Small intestine (tissue), 7 donors: ENCODE data around the gene TMEM26. TPM values are rescaled to one million over a fixed set of nuclear protein-coding genes. Genes with fewer than 3 reads are reported as not detected.
"Not testable (repeated sequence)": the region's sequence is repeated elsewhere in the genome, so short reads cannot be mapped to it uniquely, and the experiment has no call there.

Experiments
- DNase-seq, 2 donors: peaks; one replicate each; pipeline versions ENCODE4 v3.0.0 to v3.0.0-alpha.2; 2013
- FAIRE-seq: peaks from 2 replicates; lab custom pipeline; 2012; peaks lifted over from hg19 to GRCh38; lab: Jason Lieb, UNC
- H3K27ac ChIP-seq, 3 donors: one replicate each; pipeline ENCODE4 v1.5.1; 2013; ENCODE audit warnings: low read length in 2 of 3, mild to moderate bottlenecking in 2 of 3, control low read depth in 1 of 3, inconsistent platforms in 1 of 3, low read depth in 1 of 3, moderate library complexity in 1 of 3
- H3K27me3 ChIP-seq, 3 donors: one replicate each; pipeline ENCODE4 v1.6.1; 2013; ENCODE audit warnings: low read length in 3 of 3, inconsistent platforms in 1 of 3; ENCODE audit not compliant: control insufficient read depth in 3 of 3, insufficient read depth in 3 of 3
- H3K36me3 ChIP-seq, 3 donors: one replicate each; pipeline ENCODE4 v1.6.1; 2013; ENCODE audit warnings: low read length in 3 of 3, inconsistent platforms in 1 of 3, low read depth in 1 of 3, mild to moderate bottlenecking in 1 of 3, moderate library complexity in 1 of 3; ENCODE audit not compliant: control insufficient read depth in 3 of 3, insufficient read depth in 2 of 3
- H3K4me1 ChIP-seq, 3 donors: one replicate each; pipeline ENCODE4 v1.6.1; 2013; ENCODE audit warnings: low read length in 2 of 3, inconsistent platforms in 1 of 3, low read depth in 1 of 3, mild to moderate bottlenecking in 1 of 3, moderate library complexity in 1 of 3; ENCODE audit not compliant: control insufficient read depth in 3 of 3, insufficient read depth in 2 of 3
- H3K4me3 ChIP-seq, 3 donors: one replicate each; pipeline ENCODE4 v1.5.1; 2013; ENCODE audit warnings: low read length in 3 of 3, control low read depth in 1 of 3, inconsistent platforms in 1 of 3, low read depth in 1 of 3, mild to moderate bottlenecking in 1 of 3, moderate library complexity in 1 of 3
- H3K9me3 ChIP-seq, 2 donors: one replicate each; pipeline ENCODE4 v1.6.1; 2013; ENCODE audit warnings: low read depth in 1 of 2, low read length in 1 of 2; ENCODE audit not compliant: control insufficient read depth in 2 of 2, insufficient read depth in 1 of 2
- WGBS, 3 donors: extraction: QIAGEN DNeasy Blood & Tissue Kit; methylation state at CpG; one replicate each; pipeline ENCODE4 v1.1.7; 2013; 5-methylcytosine and 5-hydroxymethylcytosine counted together
- polyA plus RNA-seq, 4 donors: library from polyadenylated mRNA; stranded (reverse) in 3 of 4; unstranded in 1 of 4; fragments of 200-250 nt in 3 of 4; fragments of 120-200 nt in 1 of 4; gene quantifications; one replicate each; pipeline versions ENCODE4 v1.2.1 to v1.2.3, GENCODE V29; 2013
- donor health status: healthy with polysubstance abuse.
- donor health status: control.
- donor health status: control.
- donor health status: Bipolar disorder and iron deficiency.
- donor health status: healthy.

Gene TMEM26
- polyA plus RNA-seq, 4 donors = 0.33 to 3.0 (median 1.9) TPM; not detected in 1

DNA sequence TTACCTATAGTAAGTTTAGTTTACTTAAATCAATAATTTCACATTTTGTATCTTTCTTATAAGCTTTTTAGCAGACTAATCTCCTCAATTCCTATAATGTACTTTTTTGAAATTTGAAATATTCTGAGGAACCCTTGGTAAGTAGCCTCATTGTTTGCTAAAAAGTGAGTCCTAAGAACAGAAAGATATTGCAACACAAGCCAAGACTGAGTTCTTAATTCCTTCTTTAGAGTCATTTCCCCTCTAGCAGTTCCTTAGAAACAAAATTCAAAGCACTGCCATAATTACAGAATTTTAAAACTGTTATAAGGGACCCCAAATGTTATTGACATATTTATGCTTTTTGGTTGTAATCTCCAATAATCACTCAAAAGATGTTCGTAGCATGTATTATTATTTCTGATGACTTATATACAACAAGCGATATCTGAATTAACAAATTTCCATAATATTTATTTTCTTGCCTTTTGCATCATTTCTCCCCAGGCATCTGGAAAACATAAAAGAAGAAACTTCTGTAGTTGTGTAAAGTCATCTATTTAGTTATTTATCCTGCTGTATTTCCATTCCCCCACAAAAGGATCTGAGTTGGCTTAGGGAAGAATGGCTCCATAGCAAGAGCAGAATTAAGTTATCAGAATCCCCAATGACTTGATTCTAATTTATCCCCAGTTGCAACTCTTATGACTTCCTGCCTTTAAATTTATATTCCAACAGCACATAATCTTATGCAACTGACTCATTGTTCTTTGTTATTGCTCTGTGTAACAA lies 67.8 kb downstream of the TMEM26 start:
- H3K9me3 ChIP-seq = no peaks in the 10 kb centered on the region
- no peaks in the 10 kb centered on the region for H3K36me3 ChIP-seq
- no peaks in the 10 kb centered on the region for H3K27me3 ChIP-seq
- H3K4me3 ChIP-seq = no peak overlapping the region
- no peak for DNase-seq
- no peak for FAIRE-seq
- no peaks in the 10 kb centered on the region for H3K4me1 ChIP-seq
- no peak overlapping the region for H3K27ac ChIP-seq
- whole genome bisulfite sequencing, 3 donors = 87 to 91% (median 91%) methylated on average over 2 of the region's 2 CpGs

- not testable (repeated sequence) for H3K27me3 ChIP-seq, H3K27ac ChIP-seq, H3K9me3 ChIP-seq, H3K36me3 ChIP-seq, DNase-seq, H3K4me1 ChIP-seq, H3K4me3 ChIP-seq, FAIRE-seq
- 73 to 86% (median 80%) methylated on average over 2 to 3 of the region's 3 CpGs for WGBS, 3 donors
Measured at GRCh38 chr10:61381153-61381552, 72.0 kb downstream of the TMEM26 start.

DNA sequence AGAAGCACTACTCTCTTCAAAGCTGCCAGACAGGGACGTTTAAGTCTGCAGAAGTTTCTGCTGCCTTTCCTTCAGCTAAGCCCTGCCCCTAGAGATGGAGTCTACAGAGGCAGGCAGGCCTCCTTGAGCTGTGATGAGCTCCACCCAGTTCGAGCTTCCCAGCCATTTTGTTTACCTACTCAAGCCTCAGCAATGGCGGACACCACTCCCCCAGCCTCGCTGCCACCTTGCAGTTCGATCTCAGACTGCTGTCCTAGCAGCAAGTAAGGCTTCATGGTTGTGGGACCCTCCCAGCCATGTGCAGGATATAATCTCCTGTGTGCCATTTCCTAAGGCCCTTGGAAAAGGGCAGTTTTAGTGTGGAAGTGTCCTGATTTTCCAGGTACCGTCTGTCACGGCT lies 74.3 kb downstream of the TMEM26 start:
- no peak overlapping the region for H3K27ac ChIP-seq
- WGBS, 3 donors = 82 to 87% (median 84%) methylated on average over 7 of the region's 7 CpGs
- no peak for FAIRE-seq
- H3K27me3 ChIP-seq = no peaks in the 10 kb centered on the region
- no peaks in the 10 kb centered on the region for H3K36me3 ChIP-seq
- no peaks in the 10 kb centered on the region for H3K4me1 ChIP-seq
- peaks cover 0 to 9% of the 10 kb centered on the region in 2 donors for H3K9me3 ChIP-seq
- no peak overlapping the region for H3K4me3 ChIP-seq
- DNase-seq = no peak

- no peak for DNase-seq
- H3K27ac ChIP-seq = no peak overlapping the region
- peaks cover 0 to 9% of the 10 kb centered on the region in 2 donors for H3K9me3 ChIP-seq
- FAIRE-seq = no peak
- no peaks in the 10 kb centered on the region for H3K4me1 ChIP-seq
- H3K27me3 ChIP-seq = no peaks in the 10 kb centered on the region
- H3K36me3 ChIP-seq = no peaks in the 10 kb centered on the region
- H3K4me3 ChIP-seq = no peak overlapping the region
- WGBS, 3 donors = 94 to 95% (median 95%) methylated on average over 23 of the region's 23 CpGs
Measured at GRCh38 chr10:61376908-61377368, 76.2 kb downstream of the TMEM26 start.

GRCh38 chr10:61376377-61376776 lies 76.8 kb downstream of the TMEM26 start:
- H3K4me1 ChIP-seq = no peaks in the 10 kb centered on the region
- peaks cover 0 to 9% of the 10 kb centered on the region in 2 donors for H3K9me3 ChIP-seq
- no peaks in the 10 kb centered on the region for H3K36me3 ChIP-seq
- FAIRE-seq (no peak), DNase-seq (no peak)
- H3K27ac ChIP-seq = no peak overlapping the region
- 92 to 100% (median 96%) methylated on average over 1 of the region's 1 CpG for WGBS, 3 donors
- H3K4me3 ChIP-seq = no peak overlapping the region
- no peaks in the 10 kb centered on the region for H3K27me3 ChIP-seq

- DNase-seq (no peak), FAIRE-seq (no peak)
- 71 to 90% (median 75%) methylated on average over 1 of the region's 1 CpG for WGBS, 3 donors
- Histone ChIP-seq H3K4me3 (no peak overlapping the region), H3K4me1 (no peaks in the 10 kb centered on the region), H3K27me3 (no peaks in the 10 kb centered on the region), H3K9me3 (no peaks in the 10 kb centered on the region), H3K36me3 (no peaks in the 10 kb centered on the region), H3K27ac (no peak overlapping the region)
Measured at GRCh38 chr10:61366365-61366764, 86.8 kb downstream of the TMEM26 start.

- Histone ChIP-seq H3K27me3 (no peaks in the 10 kb centered on the region), H3K27ac (no peak overlapping the region), H3K4me3 (no peak overlapping the region), H3K4me1 (no peaks in the 10 kb centered on the region), H3K36me3 (no peaks in the 10 kb centered on the region), H3K9me3 (no peaks in the 10 kb centered on the region)
- FAIRE-seq = no peak
- DNase-seq = no peak
- 73 to 74% (median 73%) methylated on average over 2 of the region's 2 CpGs for WGBS, 3 donors
Measured at GRCh38 chr10:61364619-61365018, 88.6 kb downstream of the TMEM26 start.

DNA sequence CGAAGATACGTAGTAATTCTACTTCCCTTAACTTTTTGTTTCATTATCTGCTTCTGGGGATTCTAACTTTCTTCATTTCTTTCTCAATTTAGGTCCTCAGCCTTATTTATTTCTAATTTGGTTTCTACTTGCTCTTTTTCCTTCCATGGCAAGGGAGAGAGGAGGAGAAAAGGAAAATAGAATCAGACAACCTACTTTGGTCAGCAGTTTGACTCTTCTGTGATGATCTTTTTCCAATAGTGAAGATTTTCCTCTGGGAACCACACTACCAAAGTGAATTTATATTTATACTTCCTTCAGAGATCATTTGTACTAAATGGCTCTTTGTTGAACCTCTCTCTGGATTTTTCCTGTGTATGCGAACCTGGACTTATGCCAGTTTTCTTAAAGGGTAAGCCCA lies 90.2 kb downstream of the TMEM26 start:
- 63 to 71% (median 63%) methylated on average over 3 of the region's 3 CpGs for WGBS, 3 donors

More for the DNA sequence above, 90.2 kb downstream of the TMEM26 start:
- Histone ChIP-seq H3K9me3 (no peaks in the 10 kb centered on the region), H3K27ac (no peak overlapping the region), H3K4me3 (no peak overlapping the region), H3K27me3 (no peaks in the 10 kb centered on the region), H3K36me3 (no peaks in the 10 kb centered on the region), H3K4me1 (no peaks in the 10 kb centered on the region)
- DNase-seq (no peak), FAIRE-seq (no peak)
